DOHH2 (cell line): ENCODE measurements around the gene FBXW12.

ENCODE experiments used
- H3F3A ChIP-seq: fragments of 200-600 bp; sonication (generic), shearing (Covaris generic); 2 replicates; pipeline ENCODE4 v1.6.0; 2016; ENCODE audit warnings: antibody characterized with exemption, mild to moderate bottlenecking; ENCODE audit not compliant: control insufficient read depth, insufficient read depth
- H3K27ac ChIP-seq: fragments of 200-600 bp; sonication (generic); 2 replicates; pipeline ENCODE4 v1.5.1; 2014; ENCODE audit warnings: low read depth, mild to moderate bottlenecking, low read length, moderate library complexity
- H3K27me3 ChIP-seq: fragments of 200-600 bp; sonication (generic); 2 replicates; pipeline ENCODE4 v1.6.1; 2014; ENCODE audit warnings: mild to moderate bottlenecking, low read length, mixed read lengths; ENCODE audit not compliant: control insufficient read depth
- H3K36me3 ChIP-seq: fragments of 200-600 bp; sonication (generic); 2 replicates; pipeline ENCODE4 v1.6.1; 2014; ENCODE audit warnings: mild to moderate bottlenecking, low read length, moderate library complexity, mixed read lengths; ENCODE audit not compliant: control insufficient read depth
- H3K4me1 ChIP-seq: fragments of 200-600 bp; sonication (generic); 2 replicates; pipeline ENCODE4 v1.6.1; 2014; ENCODE audit warnings: mild to moderate bottlenecking, low read length, mixed read lengths; ENCODE audit not compliant: control insufficient read depth
- H3K4me2 ChIP-seq: fragments of 200-600 bp; sonication (generic); 2 replicates; pipeline ENCODE4 v1.6.0; 2014; ENCODE audit warnings: mild to moderate bottlenecking, low read length, moderate library complexity
- H3K4me3 ChIP-seq: fragments of 200-600 bp; sonication (generic); 2 replicates; pipeline ENCODE4 v1.5.1; 2014; ENCODE audit warnings: mild to moderate bottlenecking, low read length, mixed read lengths
- H3K79me2 ChIP-seq: fragments of 200-600 bp; sonication (generic); 2 replicates; pipeline ENCODE4 v1.6.1; 2014; ENCODE audit warnings: mild to moderate bottlenecking, low read length, mixed read lengths; ENCODE audit not compliant: control insufficient read depth
- H3K9me2 ChIP-seq: fragments of 200-600 bp; sonication (generic); replicated peaks from 2 replicates; pipeline ENCODE4 v1.6.1; 2014; ENCODE audit warnings: mild to moderate bottlenecking, low read length, mixed read lengths; ENCODE audit not compliant: control insufficient read depth
- H3K9me3 ChIP-seq: fragments of 200-600 bp; sonication (generic); 2 replicates; pipeline ENCODE4 v1.6.1; 2014; ENCODE audit warnings: antibody characterized with exemption, low read length, mixed read lengths; ENCODE audit not compliant: control insufficient read depth, insufficient read depth
- H4K20me1 ChIP-seq: fragments of 200-600 bp; sonication (generic); 2 replicates; pipeline ENCODE4 v1.6.0; 2014; ENCODE audit warnings: low read depth, mild to moderate bottlenecking, antibody characterized with exemption, low read length, moderate library complexity; ENCODE audit not compliant: control insufficient read depth, insufficient read depth
- EZH2phosphoT487 ChIP-seq: fragments of 200-600 bp; sonication (generic); IDR thresholded peaks from 2 replicates; pipeline ENCODE4 v1.6.1; 2017; ENCODE audit warnings: borderline replicate concordance, mild to moderate bottlenecking, antibody characterized with exemption, low read length, moderate library complexity, mixed read lengths
- TF ChIP-seq, protein P1 (sequence below): fragments of 200-600 bp; sonication (generic); IDR thresholded peaks from one replicate; pipeline ENCODE4 v1.5.1; 2014; ENCODE audit warnings: antibody characterized with exemption, mild to moderate bottlenecking, low read depth, low read length; ENCODE audit not compliant: poor library complexity, severe bottlenecking

The FBXW12 gene

GRCh38 chr3:48435223-48435595, 63.2 kb downstream of the FBXW12 start:
- H3K4me3 ChIP-seq = no peak overlapping the region
- no peak overlapping the region for H3K27ac ChIP-seq
- H4K20me1 ChIP-seq = no peaks in the 10 kb centered on the region
- H3K9me3 ChIP-seq = no peaks in the 10 kb centered on the region
- peaks cover 43% of the 10 kb centered on the region for H3K36me3 ChIP-seq
- no peak overlapping the region for H3K4me2 ChIP-seq
- H3K27me3 ChIP-seq = no peaks in the 10 kb centered on the region
- H3K79me2 ChIP-seq = peaks cover 36% of the 10 kb centered on the region
- peaks cover 39% of the 10 kb centered on the region for H3K4me1 ChIP-seq
- TF ChIP-seq, protein P1, sequence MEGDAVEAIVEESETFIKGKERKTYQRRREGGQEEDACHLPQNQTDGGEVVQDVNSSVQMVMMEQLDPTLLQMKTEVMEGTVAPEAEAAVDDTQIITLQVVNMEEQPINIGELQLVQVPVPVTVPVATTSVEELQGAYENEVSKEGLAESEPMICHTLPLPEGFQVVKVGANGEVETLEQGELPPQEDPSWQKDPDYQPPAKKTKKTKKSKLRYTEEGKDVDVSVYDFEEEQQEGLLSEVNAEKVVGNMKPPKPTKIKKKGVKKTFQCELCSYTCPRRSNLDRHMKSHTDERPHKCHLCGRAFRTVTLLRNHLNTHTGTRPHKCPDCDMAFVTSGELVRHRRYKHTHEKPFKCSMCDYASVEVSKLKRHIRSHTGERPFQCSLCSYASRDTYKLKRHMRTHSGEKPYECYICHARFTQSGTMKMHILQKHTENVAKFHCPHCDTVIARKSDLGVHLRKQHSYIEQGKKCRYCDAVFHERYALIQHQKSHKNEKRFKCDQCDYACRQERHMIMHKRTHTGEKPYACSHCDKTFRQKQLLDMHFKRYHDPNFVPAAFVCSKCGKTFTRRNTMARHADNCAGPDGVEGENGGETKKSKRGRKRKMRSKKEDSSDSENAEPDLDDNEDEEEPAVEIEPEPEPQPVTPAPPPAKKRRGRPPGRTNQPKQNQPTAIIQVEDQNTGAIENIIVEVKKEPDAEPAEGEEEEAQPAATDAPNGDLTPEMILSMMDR = no peak
- no peak for TF ChIP-seq EZH2phosphoT487
- peaks cover 3% of the 10 kb centered on the region; the same call in 1 of the 2 replicates for H3F3A ChIP-seq
- no peaks in the 10 kb centered on the region for H3K9me2 ChIP-seq

DNA sequence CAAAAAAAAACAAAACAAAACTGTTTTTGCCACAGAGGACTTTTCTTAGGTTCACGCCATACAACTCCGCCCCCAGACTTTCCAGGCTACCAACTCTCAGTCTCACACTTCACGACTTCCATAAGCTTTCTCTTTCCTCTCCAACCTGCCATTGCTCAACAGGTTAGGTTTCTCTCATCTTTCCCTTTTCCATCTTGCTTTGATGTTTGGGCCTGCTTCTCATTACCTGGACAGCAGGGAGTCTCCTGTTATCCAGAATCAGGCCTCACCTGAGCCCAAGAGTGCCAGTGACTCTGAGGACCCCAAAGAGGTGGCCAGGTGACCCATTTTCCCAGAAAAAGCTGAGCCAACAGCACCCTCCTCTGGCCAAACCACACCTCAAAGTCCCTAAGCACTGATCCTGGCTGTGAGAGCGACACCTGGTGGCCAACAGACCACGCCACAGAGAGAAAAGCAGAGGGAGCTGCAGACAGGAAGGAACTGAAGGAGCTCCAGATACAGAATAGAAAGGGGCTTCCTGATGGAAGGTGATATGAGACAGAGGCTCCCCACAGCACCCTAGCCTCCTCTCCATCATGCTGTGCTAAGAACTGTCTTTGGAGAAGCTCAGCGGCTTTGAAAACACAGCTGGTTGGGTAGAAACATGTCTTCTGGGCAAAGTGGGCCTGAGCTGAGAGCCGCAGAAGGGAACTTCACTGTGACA, 63.9 kb downstream of the FBXW12 start:
- Histone ChIP-seq H3K27me3 (no peaks in the 10 kb centered on the region), H3K79me2 (peaks cover 43% of the 10 kb centered on the region), H3K9me3 (no peaks in the 10 kb centered on the region), H4K20me1 (no peaks in the 10 kb centered on the region), H3K27ac (no peak overlapping the region), H3K36me3 (peaks cover 50% of the 10 kb centered on the region), H3K4me3 (no peak overlapping the region), H3K4me2 (peak overlapping the region; percentile 29), H3K9me2 (no peaks in the 10 kb centered on the region), H3K4me1 (peaks cover 35% of the 10 kb centered on the region), H3F3A (peaks cover 3% of the 10 kb centered on the region; the same call in 1 of the 2 replicates)
- TF ChIP-seq, protein P1 = peak; percentile 100
- no peak for TF ChIP-seq EZH2phosphoT487

DNA sequence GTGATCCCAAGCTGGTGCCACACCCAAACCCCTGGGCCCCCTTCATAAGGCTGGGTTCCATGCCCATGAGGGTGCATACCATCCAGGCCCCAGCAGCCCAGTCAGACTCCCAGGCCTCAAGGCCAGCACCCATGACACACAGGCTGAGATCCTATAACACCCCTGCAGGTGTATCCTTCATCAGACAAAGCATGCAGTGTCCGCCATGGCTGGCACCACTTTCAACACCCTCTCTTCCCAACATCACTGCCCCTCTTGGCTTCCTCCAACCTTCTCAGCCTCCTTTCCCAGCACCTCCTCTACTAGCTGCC, 64.4 kb downstream of the FBXW12 start:
- Histone ChIP-seq H3K36me3 (peaks cover 51% of the 10 kb centered on the region), H3K27me3 (no peaks in the 10 kb centered on the region), H3K4me2 (peak overlapping the region; percentile 29), H3K4me1 (peaks cover 37% of the 10 kb centered on the region), H3K9me2 (no peaks in the 10 kb centered on the region), H3K79me2 (peaks cover 48% of the 10 kb centered on the region), H3K9me3 (no peaks in the 10 kb centered on the region), H3F3A (peaks cover 5% of the 10 kb centered on the region; the same call in 1 of the 2 replicates), H3K27ac (no peak overlapping the region), H4K20me1 (peaks cover 2% of the 10 kb centered on the region), H3K4me3 (no peak overlapping the region)
- TF ChIP-seq EZH2phosphoT487 = no peak
- TF ChIP-seq, protein P1 = no peak
